H1 (cell line): ENCODE results near the gene CTBP2. TPM values are rescaled to one million over a fixed set of nuclear protein-coding genes. Genes with fewer than 3 reads are reported as not detected.
A peak's percentile ranks its signal among the peaks of the same experiment; 100 is the strongest.

Experiments used
- CTCF ChIA-PET: fragments of 300-600 bp; sonication (Branson Sonifier 250); formaldehyde crosslinking; loops from one replicate; lab custom pipeline; 2021; ENCODE audit not compliant: partially characterized antibody; lab: Charles Lee
- POLR2A ChIA-PET: fragments of 300-600 bp; sonication (Branson Sonifier 250); formaldehyde crosslinking; loops from one replicate; lab custom pipeline; 2021; ENCODE audit warnings: inconsistent platforms; ENCODE audit not compliant: partially characterized antibody; lab: Charles Lee
- DNase-seq, 2 experiments: peaks; one replicate each; pipeline versions ENCODE4 v3.0.0 to v3.0.0-alpha.2; 2010 to 2022; ENCODE audit warnings: low spot score in 2 of 2, low read depth in 1 of 2, mixed read lengths in 1 of 2
- FAIRE-seq: peaks from 2 replicates; lab custom pipeline; 2011; peaks lifted over from hg19 to GRCh38; lab: Jason Lieb, UNC
- H2AFZ ChIP-seq: 2 replicates; pipeline ENCODE4 v1.8.1; 2012; ENCODE audit warnings: low read length, inconsistent platforms
- H2AK5ac ChIP-seq: 2 replicates; pipeline ENCODE4 v1.6.1; 2013; ENCODE audit warnings: low read depth, low read length
- H2BK120ac ChIP-seq: replicated peaks from 2 replicates; pipeline ENCODE3; 2013; ENCODE audit warnings: low read depth, low read length, inconsistent platforms
- H2BK12ac ChIP-seq: 2 replicates; pipeline ENCODE4 v1.6.1; 2013; ENCODE audit warnings: low read depth, low read length
- H2BK15ac ChIP-seq: 2 replicates; pipeline ENCODE4 v1.6.1; 2013; ENCODE audit warnings: low read length
- H2BK20ac ChIP-seq: 2 replicates; pipeline ENCODE4 v1.6.1; 2013; ENCODE audit warnings: low read length
- H2BK5ac ChIP-seq: 2 replicates; pipeline ENCODE4 v1.6.1; 2013; ENCODE audit warnings: low read depth, low read length
- H3K14ac ChIP-seq: 2 replicates; pipeline ENCODE4 v1.6.1; 2013; ENCODE audit warnings: inconsistent platforms; ENCODE audit not compliant: insufficient read length
- H3K18ac ChIP-seq: 2 replicates; pipeline ENCODE4 v1.6.1; 2013; ENCODE audit warnings: low read length; ENCODE audit errors: extremely low read depth
- H3K23ac ChIP-seq: 2 replicates; pipeline ENCODE4 v1.6.1; 2013; ENCODE audit warnings: inconsistent platforms; ENCODE audit not compliant: insufficient read length
- H3K23me2 ChIP-seq: 2 replicates; pipeline ENCODE4 v1.6.1; 2013; ENCODE audit warnings: low read depth, low read length
- H3K27ac ChIP-seq: 2 replicates; pipeline ENCODE4 v1.6.1; 2011; ENCODE audit warnings: low read depth, low read length, inconsistent platforms
- H3K27me3 ChIP-seq, 4 experiments: replicated peaks in 1 of 4; 1 replicate in 1 of 4; 2 replicates in 3 of 4; pipeline versions ENCODE4 v1.6.1 to v1.8.1; 2011 to 2013; ENCODE audit warnings: low read length in 3 of 4, mild to moderate bottlenecking in 3 of 4, inconsistent platforms in 2 of 4, mixed read lengths in 2 of 4, moderate library complexity in 1 of 4; ENCODE audit not compliant: control insufficient read depth in 3 of 4, insufficient read depth in 3 of 4; ENCODE audit errors: extremely low read depth in 1 of 4
- H3K36me3 ChIP-seq, 4 experiments: 2 replicates each; pipeline versions ENCODE4 v1.6.1 to v1.8.1; 2011 to 2013; ENCODE audit warnings: mild to moderate bottlenecking in 4 of 4, low read length in 3 of 4, moderate library complexity in 2 of 4, control low read depth in 1 of 4, inconsistent platforms in 1 of 4; ENCODE audit not compliant: insufficient read depth in 4 of 4, control insufficient read depth in 2 of 4
- H3K4ac ChIP-seq: replicated peaks from 2 replicates; pipeline ENCODE3; 2013; ENCODE audit warnings: low read length, low read depth, mixed read lengths, inconsistent platforms; ENCODE audit not compliant: insufficient read length
- H3K4me1 ChIP-seq, 4 experiments: replicated peaks in 1 of 4; 1 replicate in 1 of 4; 2 replicates in 3 of 4; pipeline versions ENCODE4 v1.6.1 to v1.8.1; 2011 to 2013; ENCODE audit warnings: low read length in 3 of 4, inconsistent platforms in 2 of 4, mixed read lengths in 1 of 4; ENCODE audit not compliant: insufficient read depth in 4 of 4, control insufficient read depth in 3 of 4
- H3K4me2 ChIP-seq, 2 experiments: 2 replicates each; pipeline versions ENCODE4 v1.6.1 to v1.8.1; 2011 to 2013; ENCODE audit warnings: low read depth in 2 of 2, low read length in 2 of 2, control low read depth in 1 of 2, inconsistent platforms in 1 of 2, mild to moderate bottlenecking in 1 of 2; ENCODE audit not compliant: insufficient read depth in 1 of 2
- H3K4me3 ChIP-seq, 4 experiments: fragments of 200-600, 300-600 bp in 1 of 4; sonication (generic), shearing (Covaris generic), sonication (Bioruptor Twin) in 1 of 4; 2 replicates each; pipeline versions ENCODE4 v1.5.1 to v1.8.1; 2011 to 2016; ENCODE audit warnings: low read length in 4 of 4, low read depth in 3 of 4, control low read depth in 2 of 4, inconsistent platforms in 2 of 4, mild to moderate bottlenecking in 2 of 4, mixed read lengths in 1 of 4, moderate library complexity in 1 of 4; ENCODE audit not compliant: insufficient read depth in 2 of 4; ENCODE audit errors: extremely low read depth in 1 of 4
- H3K56ac ChIP-seq: replicated peaks from 2 replicates; pipeline ENCODE3; 2013; ENCODE audit warnings: low read depth, mild to moderate bottlenecking, mixed read lengths, low read length, inconsistent platforms; ENCODE audit not compliant: insufficient read length
- H3K79me1 ChIP-seq: 2 replicates; pipeline ENCODE4 v1.6.1; 2013; ENCODE audit warnings: low read depth, low read length, control low read depth
- H3K79me2 ChIP-seq, 2 experiments: 2 replicates each; pipeline versions ENCODE4 v1.6.1 to v1.8.1; 2012 to 2013; ENCODE audit warnings: low read length in 2 of 2, mild to moderate bottlenecking in 2 of 2, inconsistent platforms in 1 of 2; ENCODE audit not compliant: insufficient read depth in 2 of 2, control insufficient read depth in 1 of 2
- H3K9ac ChIP-seq, 4 experiments: replicated peaks in 1 of 4; 1 replicate in 1 of 4; 2 replicates in 3 of 4; pipeline versions ENCODE4 v1.6.1 to v1.8.1; 2011 to 2013; ENCODE audit warnings: low read depth in 3 of 4, low read length in 3 of 4, control low read depth in 2 of 4, mild to moderate bottlenecking in 2 of 4, moderate library complexity in 2 of 4, inconsistent platforms in 1 of 4; ENCODE audit errors: extremely low read depth in 1 of 4
- H3K9me3 ChIP-seq, 2 experiments: 2 replicates each; pipeline versions ENCODE4 v1.6.1 to v1.8.1; 2012 to 2013; ENCODE audit warnings: mild to moderate bottlenecking in 2 of 2, moderate library complexity in 2 of 2, control low read depth in 1 of 2, inconsistent platforms in 1 of 2, low read depth in 1 of 2, low read length in 1 of 2, mixed read lengths in 1 of 2; ENCODE audit not compliant: insufficient read depth in 2 of 2
- H4K20me1 ChIP-seq, 2 experiments: replicated peaks in 1 of 2; 2 replicates each; pipeline versions ENCODE3 to v1.8.1; 2011 to 2013; ENCODE audit warnings: inconsistent platforms in 2 of 2, low read length in 2 of 2, mild to moderate bottlenecking in 1 of 2; ENCODE audit not compliant: insufficient read depth in 2 of 2, control insufficient read depth in 1 of 2
- H4K5ac ChIP-seq: 2 replicates; pipeline ENCODE4 v1.6.1; 2013; ENCODE audit warnings: low read length, low read depth, mixed read lengths, inconsistent platforms; ENCODE audit not compliant: insufficient read length
- H4K8ac ChIP-seq: 2 replicates; pipeline ENCODE4 v1.8.0; 2013; ENCODE audit warnings: mild to moderate bottlenecking, moderate library complexity, low read length, inconsistent platforms; ENCODE audit not compliant: insufficient read depth; ENCODE audit errors: extremely low read depth
- H4K91ac ChIP-seq: replicated peaks from 2 replicates; pipeline ENCODE3; 2013; ENCODE audit warnings: low read length, mixed read lengths, inconsistent platforms; ENCODE audit not compliant: insufficient read length
- CEBPB ChIP-seq: IDR thresholded peaks from 2 replicates; pipeline ENCODE4 v1.6.1; 2012; ENCODE audit warnings: low read depth, low read length
- CHD1 ChIP-seq: IDR thresholded peaks from 2 replicates; pipeline ENCODE4 v1.6.1; 2012; ENCODE audit warnings: low read depth, low read length, improper control_type of control experiment
- CTCF ChIP-seq, 3 experiments: IDR thresholded peaks; 1 replicate in 2 of 3; 2 replicates in 1 of 3; pipeline versions ENCODE4 v1.5.1 to v1.6.1; 2011; ENCODE audit warnings: low read length in 3 of 3, mild to moderate bottlenecking in 3 of 3, inconsistent platforms in 2 of 3, low read depth in 1 of 3, moderate library complexity in 1 of 3; ENCODE audit not compliant: insufficient read depth in 1 of 3; ENCODE audit errors: control extremely low read depth in 1 of 3
- RBBP5 ChIP-seq: IDR thresholded peaks from 2 replicates; pipeline ENCODE4 v1.7.1; 2012; ENCODE audit warnings: low read depth, mild to moderate bottlenecking, inconsistent platforms, low read length, moderate library complexity, borderline replicate concordance
- RXRA ChIP-seq: IDR thresholded peaks from 2 replicates; pipeline ENCODE4 v1.6.1; 2011; ENCODE audit warnings: low read depth, mild to moderate bottlenecking, low read length, moderate library complexity; ENCODE audit not compliant: insufficient read depth
- SIRT6 ChIP-seq: IDR thresholded peaks from one replicate; pipeline ENCODE4 v1.7.1; 2012; ENCODE audit warnings: low read length, inconsistent platforms
- YY1 ChIP-seq: IDR thresholded peaks from 2 replicates; pipeline ENCODE4 v1.6.1; 2011; ENCODE audit warnings: low read depth, mild to moderate bottlenecking, low read length
- ZNF274 ChIP-seq: IDR thresholded peaks from 2 replicates; pipeline ENCODE4 v1.7.0; 2012; ENCODE audit warnings: low read length, borderline replicate concordance; ENCODE audit errors: extremely low read depth
- WGBS, 2 experiments: shearing (Covaris generic) in 1 of 2; methylation state at CpG; one replicate each; pipeline versions ENCODE4 v1.1.6 to v1.1.7; 2013 to 2015; ENCODE audit warnings: low lambda C conversion rate in 2 of 2, mixed read lengths in 2 of 2, inconsistent platforms in 1 of 2, low coverage in 1 of 2, missing lambda C conversion rate in 1 of 2; ENCODE audit not compliant: insufficient replicate concordance in 2 of 2, insufficient coverage in 1 of 2, insufficient read length in 1 of 2; ENCODE audit errors: extremely low coverage in 1 of 2, missing lambda C conversion rate in 1 of 2; 5-methylcytosine and 5-hydroxymethylcytosine counted together
- polyA plus RNA-seq, 7 experiments: library from polyadenylated mRNA; depleted of rRNA in 3 of 7; stranded (reverse) in 5 of 7; unstranded in 2 of 7; fragments of >200 nt in 5 of 7; fragments of 200-250 nt in 2 of 7; gene quantifications; 1 replicate in 5 of 7; 2 replicates in 1 of 7; 4 replicates in 1 of 7; pipeline versions ENCODE4 v1.2.1 to v1.2.3, GENCODE V29; 2011 to 2013; ENCODE audit warnings: missing spikeins in 2 of 7, mixed read lengths in 2 of 7
- total RNA-seq: library from RNA; stranded (reverse); fragmentation: NEBNext Ultra II Directional; extraction: Animal tissue kit (Norgen Biotek cat#: 25700); gene quantifications from 2 replicates; pipeline ENCODE4 v1.2.1, GENCODE V29; 2021

Gene CTBP2
- total and polyA plus RNA-seq, 2 of the 8 experiments (the other 6 are each of a cell fraction or from before 2014, with no cell fraction given), result 208 to 221 TPM

GRCh38 chr10:125165584-125166573 lies 5.5 kb upstream of the CTBP2 start:
- Histone ChIP-seq H3K4me2 (no peak overlapping the region), H4K20me1 (peaks cover 0 to 2% of the 10 kb centered on the region in 2 experiments), H3K79me1 (no peaks in the 10 kb centered on the region), H2AK5ac (0 out of 2 replicates have a peak overlapping the region, but pooled peaks have one; percentile 82), H2BK120ac (no peak overlapping the region), H3K4me3 (no peak overlapping the region), H3K18ac (peak overlapping the region; percentile 32; the same call in 1 of the 2 replicates), H3K4ac (no peak overlapping the region), H3K27me3 (no peaks in the 10 kb centered on the region), H2BK5ac (no peak overlapping the region), H3K9ac (no peak overlapping the region), H3K4me1 (peaks cover 0 to 7% (median 3%) of the 10 kb centered on the region in 4 experiments; a peak in 4 of 7 replicates), H2BK20ac (no peak overlapping the region), H2AFZ (no peak overlapping the region), H3K36me3 (no peaks in the 10 kb centered on the region), H3K23ac (no peak overlapping the region), H3K9me3 (no peaks in the 10 kb centered on the region), H3K79me2 (peaks cover 0 to 5% of the 10 kb centered on the region in 2 experiments; a peak in 1 of 4 replicates), H2BK15ac (peak overlapping the region; percentile 90), H4K5ac (no peak overlapping the region), H2BK12ac (no peak overlapping the region), H3K23me2 (peaks cover 9% of the 10 kb centered on the region; the same call in 1 of the 2 replicates), H4K91ac (no peak overlapping the region), H3K56ac (no peak overlapping the region), H4K8ac (no peak overlapping the region), H3K27ac (no peak overlapping the region), H3K14ac (no peak overlapping the region)
- 91% methylated on average over 16 of the region's 16 CpGs; no CpG with 5 or more reads in 1 of the 2 experiments for WGBS, 2 experiments
- POLR2A ChIA-PET, result interaction anchor here (1.4 kb wide), 1 partner anchor 13 kb away, joined by 4 read pairs; no protein-coding TSS in a partner anchor
- DNase-seq (no peak), FAIRE-seq (no peak)
- CTCF ChIA-PET, result interaction anchor here (1.0 to 2.4 kb wide), 2 partner anchors 52 to 177 kb away, joined by 4 to 8 read pairs; no protein-coding TSS in a partner anchor
- TF ChIP-seq CHD1 (no peak), CTCF (IDR thresholded peaks at IDR 0.05; ENCODE audit: control extremely low read depth in 1 of 3, insufficient read depth in 1 of 3, low read depth in 1 of 3, low read length in 3 of 3) (no peak), CEBPB (no peak), RBBP5 (no peak), ZNF274 (no peak), SIRT6 (no peak), RXRA (no peak), YY1 (no peak)
